Neural crest cell (in vitro differentiated cells): ENCODE data around the gene C1orf21. TPM values are rescaled to one million over a fixed set of nuclear protein-coding genes. Genes with fewer than 3 reads are reported as not detected.

Experiments used
- DNase-seq: peaks from one replicate; pipeline ENCODE4 v3.0.0; 2021; ENCODE audit warnings: low read depth, mixed read lengths, low spot score
- H3K27ac Mint-ChIP-seq: one replicate; pipeline ENCODE4 v1.8.0; 2021; ENCODE audit warnings: mild to moderate bottlenecking, mixed read lengths; ENCODE audit not compliant: unreplicated experiment
- H3K27me3 Mint-ChIP-seq: 2 replicates; pipeline ENCODE4 v1.8.0; 2021; ENCODE audit warnings: low read depth, mild to moderate bottlenecking, mixed read lengths
- H3K36me3 Mint-ChIP-seq: 2 replicates; pipeline ENCODE4 v1.8.0; 2021; ENCODE audit warnings: low read depth, mild to moderate bottlenecking, mixed read lengths
- H3K4me1 Mint-ChIP-seq: 2 replicates; pipeline ENCODE4 v1.8.0; 2021; ENCODE audit warnings: mixed read lengths
- H3K4me3 Mint-ChIP-seq: one replicate; pipeline ENCODE4 v1.8.0; 2021; ENCODE audit warnings: mild to moderate bottlenecking, mixed read lengths
- H3K9me3 Mint-ChIP-seq: 2 replicates; pipeline ENCODE4 v1.8.0; 2021; ENCODE audit warnings: mixed read lengths
- total RNA-seq: library from RNA; stranded (reverse); gene quantifications from 2 replicates; pipeline ENCODE4 v1.2.1, GENCODE V29; 2021
- TF ChIP-seq, protein P1 (sequence below): fragments of 200-600 bp; sonication (generic); conservative IDR thresholded peaks from 2 replicates; pipeline ENCODE4 v1.5.0; 2021; ENCODE audit warnings: antibody characterized with exemption, mild to moderate bottlenecking

Gene C1orf21
- total RNA-seq, 1 donor from 2014 or later, result 29.8 TPM

GRCh38 chr1:184412472-184412871 is 25.6 kb downstream of the C1orf21 start:
- TF ChIP-seq, protein P1, sequence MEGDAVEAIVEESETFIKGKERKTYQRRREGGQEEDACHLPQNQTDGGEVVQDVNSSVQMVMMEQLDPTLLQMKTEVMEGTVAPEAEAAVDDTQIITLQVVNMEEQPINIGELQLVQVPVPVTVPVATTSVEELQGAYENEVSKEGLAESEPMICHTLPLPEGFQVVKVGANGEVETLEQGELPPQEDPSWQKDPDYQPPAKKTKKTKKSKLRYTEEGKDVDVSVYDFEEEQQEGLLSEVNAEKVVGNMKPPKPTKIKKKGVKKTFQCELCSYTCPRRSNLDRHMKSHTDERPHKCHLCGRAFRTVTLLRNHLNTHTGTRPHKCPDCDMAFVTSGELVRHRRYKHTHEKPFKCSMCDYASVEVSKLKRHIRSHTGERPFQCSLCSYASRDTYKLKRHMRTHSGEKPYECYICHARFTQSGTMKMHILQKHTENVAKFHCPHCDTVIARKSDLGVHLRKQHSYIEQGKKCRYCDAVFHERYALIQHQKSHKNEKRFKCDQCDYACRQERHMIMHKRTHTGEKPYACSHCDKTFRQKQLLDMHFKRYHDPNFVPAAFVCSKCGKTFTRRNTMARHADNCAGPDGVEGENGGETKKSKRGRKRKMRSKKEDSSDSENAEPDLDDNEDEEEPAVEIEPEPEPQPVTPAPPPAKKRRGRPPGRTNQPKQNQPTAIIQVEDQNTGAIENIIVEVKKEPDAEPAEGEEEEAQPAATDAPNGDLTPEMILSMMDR, result no peak
- H3K9me3 Mint-ChIP-seq, result no peaks in the 10 kb centered on the region

DNA sequence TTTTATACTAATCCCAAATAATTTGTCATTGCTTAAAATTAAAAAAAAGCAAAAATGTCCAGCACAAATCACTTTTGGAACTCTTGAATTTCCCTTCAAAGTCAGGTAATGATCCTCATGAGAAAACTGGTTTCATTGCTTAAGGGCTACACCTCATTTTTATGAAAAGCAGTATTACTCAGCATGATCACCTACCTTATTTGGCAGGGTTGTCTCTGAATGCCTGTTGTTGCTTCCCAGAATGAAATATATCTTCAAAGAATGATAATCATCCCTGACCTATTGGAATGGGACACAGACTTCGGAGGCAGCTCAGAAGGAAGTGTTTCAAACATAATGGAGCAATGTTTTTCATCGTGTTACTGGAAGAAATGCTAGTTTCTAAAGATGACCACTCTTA is 29.7 kb downstream of the C1orf21 start:
- no peaks in the 10 kb centered on the region for H3K9me3 Mint-ChIP-seq
- DNase-seq, result no peak

More at GRCh38 chr1:184412472-184412871, 25.6 kb downstream of the C1orf21 start:
- Mint-ChIP-seq H3K27me3 (no peaks in the 10 kb centered on the region), H3K36me3 (peaks cover 6% of the 10 kb centered on the region), H3K4me1 (peaks cover 33% of the 10 kb centered on the region), H3K27ac (no peak overlapping the region), H3K4me3 (no peak overlapping the region)
- no peak for DNase-seq

GRCh38 chr1:184416946-184417345 is 30.1 kb downstream of the C1orf21 start:
- Mint-ChIP-seq H3K27me3 (no peaks in the 10 kb centered on the region), H3K4me3 (no peak overlapping the region), H3K36me3 (peaks cover 6% of the 10 kb centered on the region), H3K4me1 (peaks cover 20% of the 10 kb centered on the region), H3K27ac (no peak overlapping the region), H3K9me3 (no peaks in the 10 kb centered on the region)
- TF ChIP-seq, protein P1, result no peak
- no peak for DNase-seq

More for the DNA sequence above, 29.7 kb downstream of the C1orf21 start:
- Mint-ChIP-seq H3K27me3 (no peaks in the 10 kb centered on the region), H3K36me3 (peaks cover 6% of the 10 kb centered on the region), H3K4me3 (no peak overlapping the region), H3K27ac (no peak overlapping the region), H3K4me1 (peaks cover 20% of the 10 kb centered on the region)
- TF ChIP-seq, protein P1, result no peak

DNA sequence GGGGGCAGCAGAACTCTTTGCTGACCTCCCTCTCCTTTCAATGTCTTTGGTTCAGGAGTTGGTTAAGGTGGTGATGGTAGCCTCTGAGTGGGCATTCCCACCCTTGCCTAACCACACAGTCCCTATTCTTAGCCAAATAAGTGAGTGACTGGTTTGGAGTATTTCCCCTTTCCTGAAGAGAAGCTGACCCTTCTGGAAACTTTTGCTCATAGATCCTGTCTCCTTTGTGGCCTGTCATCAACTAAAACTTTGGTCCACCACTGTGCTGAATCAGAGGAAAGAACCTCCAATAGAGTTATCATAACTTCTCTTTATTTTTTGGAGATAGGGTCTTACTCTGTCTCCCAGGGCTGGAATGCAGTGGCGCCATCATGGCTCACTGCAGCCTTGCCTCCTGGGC is 31.1 kb downstream of the C1orf21 start:
- no peaks in the 10 kb centered on the region for H3K9me3 Mint-ChIP-seq
- TF ChIP-seq, protein P1, result no peak
- no peak overlapping the region for H3K27ac Mint-ChIP-seq
- peaks cover 6% of the 10 kb centered on the region for H3K36me3 Mint-ChIP-seq
- H3K4me1 Mint-ChIP-seq, result peaks cover 20% of the 10 kb centered on the region
- no peak for DNase-seq
- no peak overlapping the region for H3K4me3 Mint-ChIP-seq
- H3K27me3 Mint-ChIP-seq, result no peaks in the 10 kb centered on the region

GRCh38 chr1:184418652-184419349 is 32.0 kb downstream of the C1orf21 start:
- Mint-ChIP-seq H3K4me1 (peaks cover 20% of the 10 kb centered on the region), H3K27me3 (no peaks in the 10 kb centered on the region), H3K36me3 (peaks cover 9% of the 10 kb centered on the region), H3K9me3 (peaks cover 3% of the 10 kb centered on the region), H3K27ac (no peak overlapping the region), H3K4me3 (no peak overlapping the region)
- TF ChIP-seq, protein P1, result no peak
- DNase-seq, result no peak
